Head of caudate nucleus (tissue), 42 donors: Measurements from ENCODE around the gene COLQ.
A peak's percentile ranks its signal among the peaks of the same experiment; 100 is the strongest.
"Not testable (repeated sequence)": the region's sequence is repeated elsewhere in the genome, so short reads cannot be mapped to it uniquely, and the experiment has no call there.

Source experiments
- DNase-seq, 42 donors: peaks; one replicate each; pipeline versions ENCODE4 v3.0.0 to v3.0.0-alpha.2; 2020 to 2021; ENCODE audit warnings: mixed read lengths in 7 of 42
- intact Hi-C: fragments of 100-400 bp; cut with DNase I; formaldehyde crosslinking; loops from one replicate; pipeline ENCODE4 v1.15.0; 2022

COLQ gene

DNA sequence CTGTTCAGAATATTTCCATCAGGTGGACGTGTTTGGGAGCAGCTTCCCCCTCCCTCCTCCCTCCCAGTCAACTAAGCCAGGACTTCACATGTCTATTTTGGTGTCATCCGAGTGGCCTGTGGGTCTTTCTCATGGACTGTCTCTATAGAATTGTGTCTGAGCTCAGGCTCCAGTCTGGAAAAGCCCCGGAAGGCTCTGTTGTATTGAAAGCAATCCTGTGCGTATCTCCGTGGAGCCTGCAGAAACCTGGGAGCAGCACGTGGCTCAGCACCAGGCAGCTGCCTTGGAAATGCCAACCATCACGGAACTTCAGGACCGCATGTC lies 25.2 kb downstream of the COLQ start:
- DNase-seq = peak in 1 of 42 donors; percentile 13
- intact Hi-C loops = no loop called here

DNA sequence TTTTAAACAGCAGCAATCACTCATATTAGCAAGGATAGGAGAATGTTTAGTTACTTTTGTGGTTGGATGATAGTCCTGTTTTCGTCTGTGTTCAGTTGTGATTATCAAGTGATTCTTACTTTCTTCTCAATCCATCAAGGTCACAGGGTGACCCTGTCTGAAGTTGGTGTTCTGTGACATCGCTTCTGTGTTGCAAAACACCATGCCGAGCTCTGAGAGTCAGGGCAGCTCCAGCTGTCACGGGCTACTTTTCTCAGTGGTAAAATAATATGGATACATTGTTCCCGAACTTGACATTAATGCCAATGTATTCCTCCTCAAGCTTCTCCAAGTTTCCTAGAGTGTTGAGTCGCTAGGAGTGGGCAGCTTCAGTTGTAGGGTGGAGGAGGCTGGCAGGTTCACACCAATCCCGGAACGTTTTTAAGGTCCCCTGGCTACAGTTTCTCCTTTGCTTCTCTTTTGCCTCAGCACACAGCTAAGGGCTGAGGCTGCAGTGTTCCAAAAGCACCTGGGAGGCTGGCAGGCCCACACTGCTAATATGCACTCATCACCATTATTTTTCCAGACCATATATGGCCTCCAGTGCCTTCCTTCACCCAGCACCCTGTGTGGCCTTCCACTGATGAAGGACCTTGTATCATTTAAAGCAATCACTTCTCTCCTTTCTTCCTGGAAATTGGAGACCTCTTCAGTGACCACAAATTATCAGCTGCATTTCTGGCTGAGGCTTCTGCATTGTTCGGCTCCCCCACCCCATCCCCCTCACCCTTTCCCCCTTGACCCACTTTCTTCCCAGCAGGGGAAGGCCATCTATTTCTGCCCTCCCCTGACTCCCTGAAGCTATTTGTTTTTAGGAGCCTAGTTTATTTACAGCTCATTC lies 25.8 kb downstream of the COLQ start:
- peak in 3 of 42 donors; percentile 15 to 48 (median 39) for DNase-seq
- intact Hi-C loops = no loop called here

DNA sequence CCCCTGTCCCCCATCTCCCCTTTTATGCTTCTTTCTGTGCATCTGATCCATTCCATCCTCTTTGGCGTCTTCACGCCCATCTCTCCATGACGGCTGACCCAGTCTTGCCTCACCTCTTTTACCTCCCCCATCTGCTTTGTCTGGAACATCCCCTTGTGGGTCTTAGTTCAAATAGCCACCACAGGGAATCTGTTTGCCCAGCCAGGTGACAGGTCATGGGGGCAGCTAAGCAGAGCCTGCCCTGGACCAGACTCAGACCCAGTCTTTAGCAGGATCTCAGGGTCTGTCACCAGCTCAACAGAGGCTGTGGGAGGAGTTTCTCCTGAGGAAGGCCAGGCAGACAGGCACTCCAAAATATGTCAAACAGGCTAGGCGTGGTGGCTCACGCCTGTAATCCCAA lies 28.1 kb downstream of the COLQ start:
- intact Hi-C loops = no loop called here
- DNase-seq = no peak

DNA sequence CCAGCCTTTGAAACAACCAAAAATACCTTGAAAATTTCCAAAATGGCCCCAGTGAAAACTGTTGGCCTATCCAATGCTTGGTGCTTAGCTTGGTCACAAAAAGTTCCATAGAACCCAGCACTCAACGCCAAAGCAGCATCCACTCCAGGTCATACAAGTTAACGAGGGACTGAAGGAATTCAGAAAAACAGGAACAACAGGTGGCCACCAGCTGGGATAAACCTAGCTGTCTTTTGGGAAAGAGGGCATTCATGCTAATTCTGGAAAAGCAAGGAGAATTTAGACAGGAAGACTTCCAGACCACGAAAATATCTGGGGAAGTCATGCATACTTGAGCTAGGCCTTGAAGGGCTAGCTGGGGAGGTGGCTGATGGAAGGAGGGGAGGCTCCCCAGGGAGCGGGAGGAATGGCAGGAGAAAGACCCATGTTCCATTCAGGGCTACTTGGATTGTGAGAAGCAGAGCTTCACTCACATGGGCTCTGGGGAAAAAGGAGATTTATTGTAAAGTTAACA lies 28.6 kb downstream of the COLQ start:
- DNase-seq = no peak
- intact Hi-C loops = no loop called here

DNA sequence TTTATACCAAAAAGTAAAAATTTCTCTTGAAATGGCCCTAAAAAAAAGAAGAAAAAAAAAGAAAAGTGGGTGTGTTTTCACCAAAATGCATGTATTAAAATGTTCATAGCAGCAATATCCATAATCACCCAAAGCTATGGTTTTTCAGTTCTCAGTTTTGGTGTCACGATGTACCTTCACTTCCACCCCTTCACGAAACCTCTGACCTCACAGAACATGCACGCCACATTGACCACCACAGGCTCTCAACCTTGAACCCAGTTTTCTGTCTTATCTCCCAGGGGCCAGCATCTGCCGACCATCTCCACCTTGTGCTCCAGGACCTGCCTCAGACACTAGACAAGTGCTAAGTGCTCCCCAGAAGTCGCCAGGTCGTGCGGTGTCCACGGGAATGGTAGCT lies 30.4 kb downstream of the COLQ start:
- intact Hi-C loops = no loop called here
- no peak for DNase-seq

DNA sequence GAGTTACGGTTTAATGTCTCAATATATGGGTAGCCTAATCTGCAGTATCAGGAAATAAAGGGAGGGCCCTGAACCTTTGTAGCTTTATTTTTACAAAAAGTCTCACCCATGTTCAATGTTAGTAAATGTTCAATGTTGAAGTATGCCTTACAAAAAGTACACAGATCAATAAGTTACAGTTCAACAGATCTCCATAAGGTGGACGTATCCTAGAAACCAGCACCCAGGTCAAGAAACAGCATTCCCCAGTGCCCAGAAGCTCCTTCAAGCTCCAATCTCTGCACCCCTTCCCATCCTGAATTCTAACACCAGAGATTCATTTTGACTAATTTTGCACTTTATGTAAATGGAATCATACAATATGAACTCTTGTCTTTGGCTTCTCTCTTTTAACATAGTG lies 31.3 kb downstream of the COLQ start:
- DNase-seq = no peak
- intact Hi-C loops = no loop called here

DNA sequence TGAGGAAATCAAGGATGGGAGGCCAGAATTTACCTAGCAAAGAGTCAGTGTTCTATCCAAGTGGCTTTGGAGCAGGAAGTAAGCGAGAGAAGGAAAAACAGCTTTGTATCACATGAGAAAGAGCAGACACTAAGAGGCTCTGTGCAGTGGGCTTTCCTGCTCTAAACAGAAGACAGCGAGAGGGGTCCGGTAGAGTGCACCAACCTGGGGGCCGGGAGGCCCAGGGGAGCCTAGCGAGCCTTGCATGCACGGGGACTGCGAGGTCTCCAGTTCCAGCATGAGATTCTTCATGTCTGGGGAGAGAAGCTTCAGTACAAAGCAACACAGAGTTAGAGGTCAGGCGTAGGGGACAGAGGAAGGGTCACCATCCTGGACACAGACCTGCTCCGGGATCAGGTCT lies 33.5 kb downstream of the COLQ start:
- DNase-seq = no peak
- intact Hi-C loops = no loop called here

DNA sequence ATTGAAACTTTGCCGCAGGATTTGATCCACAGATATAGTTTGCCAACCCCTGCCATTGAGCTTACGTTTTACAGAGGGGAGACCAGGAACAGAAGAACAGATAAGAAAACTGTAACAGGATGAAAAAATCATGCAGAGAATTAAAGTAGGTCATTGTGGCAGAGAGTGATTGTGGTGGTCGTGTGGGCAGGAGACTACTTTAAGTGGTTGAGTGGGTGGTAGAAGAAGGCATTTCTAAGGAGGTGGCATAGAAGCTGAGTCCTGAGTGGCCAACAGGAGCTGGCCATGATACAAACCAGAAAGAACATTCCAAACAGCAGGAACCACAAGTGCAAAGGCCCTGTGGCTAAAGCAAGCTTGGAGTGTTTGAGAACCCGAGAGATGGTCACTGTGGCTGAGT lies 34.5 kb downstream of the COLQ start:
- intact Hi-C loops = no loop called here
- DNase-seq = no peak

DNA sequence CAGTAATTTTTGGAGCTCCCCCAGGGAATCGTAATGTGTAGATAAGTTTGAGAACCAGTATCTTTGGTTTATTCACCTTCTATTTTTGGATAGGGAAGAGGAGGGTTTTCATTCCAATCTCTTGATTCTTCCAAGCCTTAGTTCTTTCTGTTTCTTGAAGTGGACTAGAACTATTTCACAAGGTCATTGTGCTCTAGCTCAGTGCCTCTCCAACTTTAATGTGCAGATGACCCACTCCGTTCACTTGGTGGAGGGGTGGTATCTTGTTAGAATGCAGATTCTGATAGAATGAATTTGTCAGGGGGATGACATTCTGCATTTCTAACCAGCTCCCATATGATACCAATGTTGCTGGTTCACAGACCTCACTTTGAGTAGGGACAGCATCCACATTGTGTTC lies 35.5 kb downstream of the COLQ start:
- no peak for DNase-seq
- intact Hi-C loops = no loop called here

DNA sequence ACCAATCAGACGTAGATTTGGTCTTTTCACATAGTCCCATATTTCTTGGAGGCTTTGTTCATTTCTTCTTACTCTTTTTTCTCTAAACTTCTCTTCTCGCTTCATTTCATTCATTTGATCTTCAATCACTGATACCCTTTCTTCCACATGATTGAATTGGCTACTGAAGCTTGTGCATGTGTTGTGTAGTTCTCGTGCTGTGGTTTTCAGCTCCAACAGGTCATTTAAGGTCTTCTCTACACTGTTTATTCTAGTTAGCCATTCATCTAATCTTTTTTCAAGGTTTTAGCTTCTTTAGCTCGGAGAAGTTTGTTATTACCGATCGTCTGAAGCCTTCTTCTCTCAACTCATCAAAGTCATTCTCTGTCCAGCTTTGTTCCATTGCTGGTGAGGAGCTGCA lies 37.0 kb downstream of the COLQ start:
- intact Hi-C loops = not testable (repeated sequence)

DNA sequence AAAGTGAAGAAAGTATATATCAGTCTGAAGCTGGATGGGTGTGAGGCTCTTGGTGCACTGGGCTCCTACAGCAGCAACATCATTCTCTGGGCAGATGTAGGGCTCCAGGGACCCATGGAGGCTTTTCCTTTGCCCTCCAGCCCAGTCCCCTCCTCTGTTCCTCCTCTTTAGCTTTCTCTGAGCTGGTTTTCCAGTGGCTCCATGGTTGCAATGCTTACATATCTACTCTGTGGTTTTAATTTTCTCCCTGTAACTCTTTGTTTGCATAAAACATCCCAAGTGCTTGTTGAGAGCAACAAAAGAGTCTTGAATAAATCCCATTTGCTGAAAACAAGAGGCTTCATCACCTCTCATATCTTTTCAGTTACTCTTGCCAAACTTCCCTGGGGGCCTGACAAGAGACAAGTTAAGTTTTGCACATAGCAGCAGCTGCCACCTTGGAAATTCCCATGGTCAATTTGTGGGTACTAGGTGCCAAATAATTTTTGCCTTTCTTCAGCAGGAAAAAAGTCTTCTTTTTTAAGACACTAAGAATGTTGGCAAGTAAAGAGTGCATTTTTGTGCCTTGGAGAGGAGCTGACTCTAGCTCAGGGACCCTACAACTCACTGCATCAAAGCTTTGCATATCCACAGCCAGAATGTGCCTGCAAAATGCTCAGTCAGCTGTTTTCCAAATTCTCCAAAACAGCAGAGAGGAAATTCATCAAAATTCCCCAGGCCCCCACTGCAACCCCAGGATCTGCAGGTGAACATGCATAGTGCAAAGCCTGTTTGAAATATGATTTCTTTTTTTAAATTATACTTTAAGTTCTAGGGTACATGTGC lies 41.9 kb downstream of the COLQ start:
- intact Hi-C loops = no loop called here
- no peak for DNase-seq

More for the DNA sequence above, 37.0 kb downstream of the COLQ start:
- not testable (repeated sequence) for DNase-seq

DNA sequence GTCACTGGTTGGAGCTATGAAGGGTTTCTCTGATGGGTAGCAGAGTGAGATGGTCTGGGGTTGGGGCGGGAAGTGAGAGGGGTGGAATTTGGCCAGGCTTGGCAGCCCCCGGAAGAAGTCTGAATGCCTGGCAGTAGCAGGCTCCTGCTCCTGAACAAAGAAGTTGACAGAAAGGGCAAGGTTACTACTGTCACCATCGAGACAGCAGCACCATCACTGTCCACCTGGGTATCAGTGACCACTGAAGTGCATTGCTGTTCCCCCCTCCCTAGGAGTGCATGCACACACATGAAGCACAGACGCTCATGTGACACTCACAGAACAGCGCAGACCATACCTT lies 42.9 kb downstream of the COLQ start:
- peak in 1 of 42 donors; percentile 25 for DNase-seq
- intact Hi-C loops = no loop called here

DNA sequence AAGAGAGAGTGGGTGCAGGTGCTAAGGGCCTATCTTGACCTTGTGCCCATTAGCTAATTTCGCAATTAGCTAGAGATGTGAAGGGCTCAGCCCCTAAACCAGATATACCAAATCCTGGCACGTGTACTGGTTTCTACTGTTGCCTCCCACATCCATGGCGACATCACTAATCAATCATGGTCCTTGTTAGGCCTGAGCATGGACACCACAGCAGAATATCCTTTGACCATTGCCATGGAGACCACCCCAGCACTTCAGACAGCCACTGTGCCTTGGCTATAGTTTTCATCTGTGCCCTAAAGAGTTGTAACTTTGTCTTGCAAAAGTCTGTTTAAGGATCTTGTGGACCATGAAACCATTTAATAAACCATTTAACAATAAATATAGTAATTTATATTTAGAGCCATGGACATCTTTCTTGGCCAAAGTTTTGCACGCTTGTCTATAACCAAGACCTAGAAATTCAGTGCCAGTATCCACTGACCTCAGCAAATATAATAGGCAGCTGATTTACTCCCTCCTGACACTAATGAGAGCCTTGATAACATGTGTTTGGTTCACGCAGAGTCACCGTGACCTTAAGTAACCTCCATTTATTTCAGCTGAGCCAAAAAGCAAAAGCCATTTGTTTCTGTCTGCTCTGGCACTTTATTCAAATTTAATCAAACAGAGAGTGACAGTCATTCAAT lies 43.4 kb downstream of the COLQ start:
- no peak for DNase-seq
- intact Hi-C loops = no loop called here

DNA sequence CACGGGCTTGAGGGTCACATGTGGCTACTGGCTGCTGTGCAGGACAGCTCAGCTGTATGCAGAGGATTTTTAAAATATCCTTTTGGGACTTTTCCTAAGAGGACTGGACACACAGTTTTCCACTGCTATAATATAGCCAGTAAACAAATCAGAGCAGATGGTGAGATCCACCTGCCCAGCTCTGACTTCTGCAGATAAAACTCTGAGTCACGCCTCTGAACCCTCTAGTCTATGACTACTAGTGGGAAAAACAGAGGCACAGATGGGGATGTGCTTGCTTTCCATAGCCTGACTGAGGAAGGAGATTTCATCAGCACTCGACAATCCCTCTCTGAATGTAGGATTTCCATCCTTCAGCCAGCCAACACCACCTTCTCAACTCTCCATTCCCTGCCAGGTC lies 45.1 kb downstream of the COLQ start:
- DNase-seq = no peak
- intact Hi-C loops = no loop called here

DNA sequence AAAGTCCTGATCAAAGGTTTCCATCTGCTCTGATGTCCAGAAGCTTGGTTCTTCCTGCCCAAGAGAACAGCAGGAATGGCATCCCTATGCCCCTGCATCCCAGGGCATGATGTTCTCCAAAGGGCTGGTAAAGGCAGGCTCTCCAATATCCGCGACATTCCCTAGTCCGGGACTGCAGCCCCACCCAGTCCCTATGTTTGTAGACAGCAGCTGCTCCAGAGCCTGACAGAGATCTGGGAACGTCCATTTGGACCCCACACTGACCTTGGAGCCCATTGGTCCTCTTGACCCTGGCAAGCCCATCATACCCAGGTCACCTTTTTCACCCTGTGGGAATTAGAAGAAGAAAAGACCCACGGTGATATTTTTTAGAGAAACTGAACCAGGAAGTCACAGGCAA lies 46.3 kb downstream of the COLQ start:
- intact Hi-C loops = no loop called here
- DNase-seq = no peak

DNA sequence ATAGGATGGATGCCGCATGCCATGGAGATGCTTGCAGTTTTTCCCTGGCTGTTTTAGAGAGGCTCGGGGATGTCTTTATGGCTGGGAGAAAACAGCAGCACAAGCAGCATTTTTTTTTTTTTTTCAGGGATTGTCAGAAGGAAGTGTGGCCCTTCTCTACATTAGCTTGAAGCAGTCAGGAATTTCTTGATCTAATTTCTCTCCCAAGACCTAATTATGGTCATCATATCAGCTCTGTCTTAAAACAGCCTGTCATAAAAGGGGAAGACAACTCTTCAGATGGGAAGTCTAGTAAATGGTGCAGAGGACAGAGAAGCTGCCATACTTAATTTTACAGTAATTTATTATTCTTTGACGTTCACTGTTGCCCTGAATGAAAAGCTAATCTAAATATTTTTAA lies 49.6 kb downstream of the COLQ start:
- no peak for DNase-seq
- intact Hi-C loops = no loop called here

DNA sequence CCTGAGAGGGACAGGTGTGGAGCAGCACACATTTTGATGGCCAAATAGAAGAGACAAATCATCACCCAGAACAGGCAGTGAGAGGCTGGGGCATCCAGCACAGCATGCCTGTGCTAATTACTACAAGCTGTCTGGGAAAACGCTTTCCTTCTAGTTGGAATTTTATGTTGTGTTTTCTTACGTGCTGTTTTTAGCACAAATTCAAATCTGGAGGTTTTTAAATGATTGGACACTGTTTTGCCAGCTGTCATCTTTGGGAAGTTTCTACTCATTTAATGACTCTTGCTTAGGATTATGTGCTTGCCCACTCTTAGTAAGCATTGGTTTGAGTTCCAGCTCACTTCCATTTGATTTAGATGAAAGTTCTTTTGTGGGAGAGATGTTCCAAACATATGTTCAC lies 50.7 kb downstream of the COLQ start:
- no peak for DNase-seq
- intact Hi-C loops = no loop called here

DNA sequence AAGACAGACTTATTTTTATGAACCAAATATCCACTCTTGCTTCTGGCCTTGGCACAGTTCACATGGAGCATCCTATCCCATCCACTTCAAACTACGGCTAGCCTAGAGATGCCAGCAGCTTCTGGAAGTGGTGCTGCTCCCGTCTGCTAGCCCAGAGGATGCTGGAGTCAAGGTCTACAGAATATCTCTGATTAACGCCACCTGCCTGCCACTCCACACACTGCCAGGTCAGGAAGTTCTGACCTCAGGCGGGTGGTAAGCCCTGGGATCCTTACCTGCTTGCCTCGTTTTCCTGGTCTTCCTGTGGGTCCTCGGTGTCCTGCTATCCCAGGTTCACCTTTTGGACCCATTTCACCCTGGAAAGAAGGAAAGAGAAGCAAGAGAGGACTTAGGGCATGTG lies 51.2 kb downstream of the COLQ start:
- intact Hi-C loops = no loop called here
- no peak for DNase-seq

DNA sequence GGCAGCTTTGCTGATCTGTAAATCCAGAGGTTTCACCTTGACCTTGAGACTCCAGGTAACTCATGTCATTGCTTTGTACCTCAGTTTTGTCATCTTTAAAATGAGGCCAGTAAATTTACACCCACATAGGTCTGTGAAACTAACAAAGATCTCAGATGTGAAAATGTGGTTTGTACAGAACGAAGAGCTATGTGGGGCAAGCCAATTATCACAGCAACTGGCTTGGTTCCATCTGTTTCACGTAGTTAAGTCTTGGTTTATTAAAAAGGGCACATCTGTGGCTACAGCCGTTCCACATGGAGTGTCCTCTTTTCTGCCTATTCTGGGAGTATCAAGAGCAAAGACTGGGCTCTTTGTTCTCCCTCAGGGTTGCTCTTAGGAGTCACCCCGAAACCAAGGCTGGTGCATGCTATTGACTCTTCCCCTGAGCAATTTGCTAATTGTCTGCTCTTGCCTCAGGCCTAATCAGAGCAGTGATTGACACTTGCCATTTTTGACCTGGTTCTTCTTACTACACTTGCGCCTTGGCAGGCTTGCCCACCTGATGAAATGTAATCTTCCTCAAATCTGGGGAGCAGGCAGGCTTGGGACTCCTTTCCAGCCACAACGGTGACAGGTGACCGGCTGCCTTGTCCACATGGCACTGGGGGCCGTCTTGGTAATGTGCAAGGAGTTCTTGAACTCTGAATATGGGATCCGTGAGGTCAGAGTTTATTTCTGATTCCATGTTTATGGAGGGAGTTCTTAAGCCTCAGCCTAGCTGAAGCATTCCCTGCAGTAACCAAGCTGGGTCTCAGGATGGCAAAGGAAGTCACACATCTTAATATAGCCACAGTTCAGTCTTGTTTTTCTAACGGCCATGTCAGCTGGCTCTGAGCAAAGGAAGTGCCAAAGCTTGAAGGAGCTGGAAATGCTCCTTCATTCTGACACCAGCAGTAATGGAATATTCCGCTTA lies 54.0 kb downstream of the COLQ start:
- intact Hi-C loops = no loop called here
- DNase-seq = peak in 1 of 42 donors; percentile 37
